Transverse colon (tissue), 4 donors: ENCODE results near the gene ELN. TPM values are rescaled to one million over a fixed set of nuclear protein-coding genes. Genes with fewer than 3 reads are reported as not detected.

ENCODE experiments used
- DNase-seq: peaks from one replicate; pipeline ENCODE4 v3.0.0-alpha.2; 2019
- H3K27ac ChIP-seq, 4 donors: fragments of 200-600 bp; sonication (generic); 2 replicates each; pipeline ENCODE4 v1.5.1; 2016 to 2018; ENCODE audit warnings: inconsistent platforms in 4 of 4
- H3K27me3 ChIP-seq: fragments of 200-600 bp; sonication (generic); 2 replicates; pipeline ENCODE4 v1.5.1; 2017; ENCODE audit warnings: inconsistent platforms
- H3K36me3 ChIP-seq, 4 donors: fragments of 200-600 bp; sonication (generic); 2 replicates each; pipeline ENCODE4 v1.5.1; 2017 to 2019; ENCODE audit warnings: inconsistent platforms in 4 of 4
- H3K4me1 ChIP-seq, 4 donors: fragments of 200-600 bp; sonication (generic); 2 replicates each; pipeline ENCODE4 v1.5.1; 2017 to 2020; ENCODE audit warnings: inconsistent platforms in 4 of 4
- H3K4me3 ChIP-seq, 4 donors: fragments of 200-600 bp; sonication (generic); 1 replicate in 1 of 4; 2 replicates in 3 of 4; pipeline versions ENCODE4 v1.5.1 to v1.6.1; 2017 to 2019; ENCODE audit warnings: inconsistent platforms in 4 of 4
- H3K9me3 ChIP-seq, 2 donors: fragments of 200-600 bp; sonication (generic); 2 replicates each; pipeline ENCODE4 v1.5.1; 2017 to 2019; ENCODE audit warnings: inconsistent platforms in 2 of 2
- EP300 ChIP-seq: sonication (generic); formaldehyde crosslinking; IDR thresholded peaks from one replicate; pipeline ENCODE4 v1.6.1; 2017; ENCODE audit warnings: antibody characterized with exemption, low read depth
- POLR2A ChIP-seq: fragments of 450-650 bp; IDR thresholded peaks from one replicate; pipeline ENCODE4 v1.6.1; 2016; ENCODE audit warnings: antibody characterized with exemption, mild to moderate bottlenecking, moderate library complexity
- POLR2AphosphoS5 ChIP-seq, 3 donors: sonication (generic); formaldehyde crosslinking; IDR thresholded peaks; one replicate each; pipeline ENCODE4 v1.6.1; 2016; ENCODE audit warnings: antibody characterized with exemption in 3 of 3
- WGBS, 2 donors: methylation state at CpG; one replicate each; pipeline ENCODE4 v1.1.5; 2018; ENCODE audit warnings: low coverage in 1 of 2; 5-methylcytosine and 5-hydroxymethylcytosine counted together
- in situ Hi-C, 4 donors: fragments of 200-750 bp; cut with MboI; loops; one replicate each; pipeline versions ENCODE4 v1.15.0 to v1.15.1; 2017; ENCODE audit warnings: low sequenced_read_pairs in 3 of 4, low pct_ligation_motif_present in 1 of 4, low pct_unique_long_range_greater_than_20kb in 1 of 4
- intact Hi-C: fragments of 100-400 bp; cut with DNase I; formaldehyde crosslinking; loops from one replicate; pipeline ENCODE4 v1.15.1; 2023; ENCODE audit warnings: low total_unique reads
- total RNA-seq, 4 donors: library from RNA; depleted of rRNA; stranded (reverse); fragments of >200 nt; gene quantifications; one replicate each; pipeline ENCODE4 v1.1.0, GENCODE V29; 2016
- TF ChIP-seq, protein P1 (sequence below), 5 experiments: fragments of 200-600 bp in 3 of 5; fragments of 450-650 bp in 2 of 5; sonication (generic) in 3 of 5; IDR thresholded peaks; 1 replicate in 2 of 5; 2 replicates in 3 of 5; pipeline ENCODE4 v1.5.1; 2016 to 2017; ENCODE audit warnings: antibody characterized with exemption in 5 of 5, inconsistent platforms in 3 of 5, mild to moderate bottlenecking in 2 of 5, moderate library complexity in 1 of 5

Gene ELN
- total RNA-seq, 4 donors from 2014 or later: 8.4 to 147 (median 25.8) TPM

DNA sequence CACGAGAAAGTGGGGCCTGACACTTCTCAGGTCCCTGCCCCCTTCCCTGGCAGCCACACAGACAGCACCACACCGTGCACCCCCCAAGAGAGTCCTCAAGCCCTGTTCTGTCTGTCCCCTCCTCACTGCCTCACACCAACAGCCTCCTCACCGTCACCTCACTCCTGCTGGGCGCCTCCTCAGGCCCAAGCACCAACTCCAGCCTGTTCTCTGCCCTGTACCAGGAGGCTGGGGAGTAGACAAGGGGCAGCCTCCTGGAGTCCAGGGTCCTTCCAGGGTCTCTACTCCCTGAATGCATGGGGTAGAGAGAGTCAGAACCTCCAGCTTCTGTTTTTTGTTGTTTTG, 26.9 kb upstream of the ELN start:
- 59% methylated on average over 4 of the region's 4 CpGs; no CpG with 5 or more reads in 1 of the 2 donors for WGBS, 2 donors
- H3K36me3 ChIP-seq: no peaks in the 10 kb centered on the region
- TF ChIP-seq POLR2A (no peak), EP300 (no peak), POLR2AphosphoS5 (IDR thresholded peaks at IDR 0.05) (no peak)
- TF ChIP-seq, protein P1, sequence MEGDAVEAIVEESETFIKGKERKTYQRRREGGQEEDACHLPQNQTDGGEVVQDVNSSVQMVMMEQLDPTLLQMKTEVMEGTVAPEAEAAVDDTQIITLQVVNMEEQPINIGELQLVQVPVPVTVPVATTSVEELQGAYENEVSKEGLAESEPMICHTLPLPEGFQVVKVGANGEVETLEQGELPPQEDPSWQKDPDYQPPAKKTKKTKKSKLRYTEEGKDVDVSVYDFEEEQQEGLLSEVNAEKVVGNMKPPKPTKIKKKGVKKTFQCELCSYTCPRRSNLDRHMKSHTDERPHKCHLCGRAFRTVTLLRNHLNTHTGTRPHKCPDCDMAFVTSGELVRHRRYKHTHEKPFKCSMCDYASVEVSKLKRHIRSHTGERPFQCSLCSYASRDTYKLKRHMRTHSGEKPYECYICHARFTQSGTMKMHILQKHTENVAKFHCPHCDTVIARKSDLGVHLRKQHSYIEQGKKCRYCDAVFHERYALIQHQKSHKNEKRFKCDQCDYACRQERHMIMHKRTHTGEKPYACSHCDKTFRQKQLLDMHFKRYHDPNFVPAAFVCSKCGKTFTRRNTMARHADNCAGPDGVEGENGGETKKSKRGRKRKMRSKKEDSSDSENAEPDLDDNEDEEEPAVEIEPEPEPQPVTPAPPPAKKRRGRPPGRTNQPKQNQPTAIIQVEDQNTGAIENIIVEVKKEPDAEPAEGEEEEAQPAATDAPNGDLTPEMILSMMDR (IDR thresholded peaks at IDR 0.05): no peak
- H3K4me1 ChIP-seq: peaks cover 0 to 32% (median 26%) of the 10 kb centered on the region in 4 donors
- no peaks in the 10 kb centered on the region for H3K27me3 ChIP-seq
- peak overlapping the region; percentile 55 to 71 (median 58) for H3K27ac ChIP-seq
- no peaks in the 10 kb centered on the region for H3K9me3 ChIP-seq
- no peak overlapping the region for H3K4me3 ChIP-seq
- intact Hi-C loops (no loop called here), in situ Hi-C loops (loop anchor here in 1 of 4 donors (25.0 kb wide), 1 partner anchor 114 kb away; no protein-coding TSS in a partner anchor)
- DNase-seq: no peak

DNA sequence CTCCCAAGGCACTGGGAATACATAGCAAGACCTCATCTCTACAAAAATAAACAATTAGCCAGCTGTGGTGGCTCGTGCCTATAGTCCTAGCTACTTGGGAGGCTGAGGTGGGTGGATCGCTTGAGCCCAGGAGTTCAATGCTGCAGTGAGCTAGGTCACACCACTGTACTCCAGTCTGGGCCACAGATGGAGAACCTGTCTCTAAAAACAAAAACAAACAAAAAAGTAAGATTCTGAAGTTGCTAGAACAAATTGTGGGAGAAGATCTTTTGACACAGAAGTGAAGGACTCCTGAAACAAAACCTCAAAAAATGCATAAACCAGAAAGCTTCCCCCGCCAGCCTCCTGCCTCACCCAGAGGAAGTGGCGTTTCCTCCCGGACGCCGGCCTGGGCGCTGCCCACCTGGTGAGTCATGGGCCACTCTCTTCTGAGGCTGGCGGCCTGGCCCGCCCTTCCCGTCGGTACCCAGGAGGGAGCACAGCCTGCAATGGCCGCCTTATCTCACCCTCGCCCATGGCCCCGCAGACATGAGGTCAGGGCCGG, 25.4 kb upstream of the ELN start:
- Histone ChIP-seq H3K27ac (peak overlapping the region in 3 of 4 donors; percentile 16 to 36 (median 32)), H3K27me3 (no peaks in the 10 kb centered on the region), H3K4me1 (peaks cover 3 to 40% (median 32%) of the 10 kb centered on the region in 4 donors), H3K4me3 (no peak overlapping the region), H3K9me3 (no peaks in the 10 kb centered on the region), H3K36me3 (no peaks in the 10 kb centered on the region)
- TF ChIP-seq POLR2AphosphoS5 (IDR thresholded peaks at IDR 0.05) (no peak), EP300 (no peak), POLR2A (no peak)
- TF ChIP-seq, protein P1 (IDR thresholded peaks at IDR 0.05): no peak
- DNase-seq: peak; percentile 67
- in situ Hi-C loops: loop anchor here in 1 of 4 donors (25.0 kb wide), 1 partner anchor 115 kb away; no protein-coding TSS in a partner anchor
- intact Hi-C loops: no loop called here
- WGBS, 2 donors: 44 to 46% methylated on average over 3 to 16 of the region's 16 CpGs

DNA sequence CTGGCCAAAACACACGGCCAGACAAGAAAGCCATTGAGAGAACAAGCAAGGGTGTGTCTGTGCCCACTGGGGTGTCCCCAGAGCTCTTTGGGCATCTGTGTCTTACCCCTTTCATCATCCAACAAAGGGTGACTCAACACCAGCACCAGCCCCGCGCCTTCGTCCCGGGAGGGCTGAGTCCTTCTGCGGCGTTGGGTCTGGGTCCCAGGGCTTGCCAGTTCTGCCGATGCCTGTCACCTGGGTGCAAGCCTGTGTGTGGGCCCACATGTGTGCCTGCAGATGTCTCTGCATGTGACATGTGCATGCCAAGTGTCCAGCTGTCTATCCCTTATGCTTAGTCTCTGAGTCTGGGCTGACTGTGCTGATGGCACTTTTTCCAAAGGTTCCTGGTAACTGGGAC, 24.4 kb upstream of the ELN start:
- Histone ChIP-seq H3K36me3 (no peaks in the 10 kb centered on the region), H3K27me3 (no peaks in the 10 kb centered on the region), H3K27ac (no peak overlapping the region), H3K4me1 (peaks cover 3 to 37% (median 30%) of the 10 kb centered on the region in 4 donors), H3K4me3 (no peak overlapping the region), H3K9me3 (no peaks in the 10 kb centered on the region)
- in situ Hi-C loops: loop anchor here in 1 of 4 donors (25.0 kb wide), 1 partner anchor 116 kb away; no protein-coding TSS in a partner anchor
- TF ChIP-seq POLR2AphosphoS5 (IDR thresholded peaks at IDR 0.05) (no peak), POLR2A (no peak)
- TF ChIP-seq, protein P1 (IDR thresholded peaks at IDR 0.05): no peak
- no peak for DNase-seq
- WGBS, 2 donors: 86 to 91% methylated on average over 1 to 8 of the region's 8 CpGs
- intact Hi-C loops: no loop called here

DNA sequence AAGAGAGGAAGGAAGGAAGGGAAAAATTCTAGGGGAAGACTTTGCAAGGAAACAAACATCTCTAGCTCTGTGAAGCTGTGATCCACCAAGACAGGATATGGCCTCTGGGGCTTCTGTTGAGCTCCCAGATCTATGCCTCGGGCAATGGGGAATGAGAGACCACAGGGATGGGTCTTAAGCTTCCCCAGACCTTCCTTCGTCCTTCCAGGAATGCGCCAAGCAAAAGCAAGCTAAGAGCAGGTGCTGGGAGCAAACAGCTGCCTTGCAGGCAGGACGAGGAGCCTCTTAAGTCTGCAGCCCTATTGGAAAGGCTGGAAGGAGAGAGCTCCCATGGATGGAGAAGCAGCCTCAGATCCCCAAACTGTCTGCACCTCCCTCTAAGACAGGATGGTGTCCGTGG, 21.9 kb upstream of the ELN start:
- Histone ChIP-seq H3K27me3 (no peaks in the 10 kb centered on the region), H3K36me3 (no peaks in the 10 kb centered on the region), H3K4me3 (no peak overlapping the region), H3K27ac (peak overlapping the region in 1 of 4 donors; percentile 1), H3K9me3 (no peaks in the 10 kb centered on the region), H3K4me1 (peaks cover 3 to 19% (median 15%) of the 10 kb centered on the region in 4 donors)
- 61% methylated on average over 5 of the region's 5 CpGs; no CpG with 5 or more reads in 1 of the 2 donors for WGBS, 2 donors
- TF ChIP-seq POLR2AphosphoS5 (IDR thresholded peaks at IDR 0.05): no peak
- no peak for TF ChIP-seq EP300
- TF ChIP-seq POLR2A: no peak
- TF ChIP-seq, protein P1 (IDR thresholded peaks at IDR 0.05): no peak
- in situ Hi-C loops: loop anchor here in 1 of 4 donors (25.0 kb wide), 1 partner anchor 119 kb away; no protein-coding TSS in a partner anchor
- intact Hi-C loops: no loop called here
- no peak for DNase-seq
